AG04450 (cell line): ENCODE results near the gene YIPF2. TPM values are rescaled to one million over a fixed set of nuclear protein-coding genes. Genes with fewer than 3 reads are reported as not detected.

Source experiments
- CTCF ChIA-PET: fragments of 300-600, 350-600 bp; formaldehyde crosslinking; extraction: SDS; loops from one replicate; lab custom pipeline; 2022; ENCODE audit warnings: antibody characterized with exemption, inconsistent platforms; lab: Charles Lee
- POLR2A ChIA-PET: fragments of 350-600 bp; formaldehyde crosslinking; extraction: SDS; loops from one replicate; lab custom pipeline; 2021; ENCODE audit warnings: antibody characterized with exemption, inconsistent platforms; lab: Yijun Ruan, JAX
- DNase-seq: peaks from one replicate; pipeline ENCODE4 v3.0.0-alpha.2; 2011; ENCODE audit warnings: low read depth, low spot score
- H3K27ac ChIP-seq: one replicate; pipeline ENCODE4 v1.5.1; 2012; ENCODE audit warnings: low read depth, low read length, control low read depth
- H3K27me3 ChIP-seq: one replicate; pipeline ENCODE4 v1.6.0; 2012; ENCODE audit warnings: low read length; ENCODE audit not compliant: control insufficient read depth, insufficient read depth
- H3K4me3 ChIP-seq: 2 replicates; pipeline ENCODE4 v1.5.1; 2011; ENCODE audit warnings: mild to moderate bottlenecking, low read depth, low read length, control low read depth
- H3K9me3 ChIP-seq: 2 replicates; pipeline ENCODE4 v1.5.1; 2012; ENCODE audit warnings: low read length; ENCODE audit not compliant: control insufficient read depth, insufficient read depth
- CTCF ChIP-seq: IDR thresholded peaks from 2 replicates; pipeline ENCODE4 v1.5.1; 2011; ENCODE audit warnings: low read depth, low read length, control low read depth, inconsistent platforms
- polyA plus RNA-seq: library from polyadenylated mRNA; depleted of rRNA; stranded (reverse); fragments of >200 nt; gene quantifications from 2 replicates; pipeline ENCODE4 v1.2.3, GENCODE V29; 2011

Gene YIPF2
- polyA plus RNA-seq, 1 experiment: 35.1 TPM

- no peak overlapping the region for H3K27ac ChIP-seq
- CTCF ChIA-PET: interaction anchor here (0.8 kb wide), 1 partner anchor 107 kb away, joined by 3 read pairs; no protein-coding TSS in a partner anchor
- no peaks in the 10 kb centered on the region for H3K27me3 ChIP-seq
- no peak overlapping the region for H3K4me3 ChIP-seq
- H3K9me3 ChIP-seq: no peaks in the 10 kb centered on the region
- TF ChIP-seq CTCF: no peak
- DNase-seq: no peak
- POLR2A ChIA-PET: no interaction called here
These were observed 42.8 kb upstream of the YIPF2 start for GRCh38 chr19:10971107-10971726.

GRCh38 chr19:10968527-10969135 lies 40.2 kb upstream of the YIPF2 start:
- CTCF ChIA-PET: interaction anchor here (1.5 kb wide), 1 partner anchor 98 kb away, joined by 3 read pairs; no protein-coding TSS in a partner anchor

GRCh38 chr19:10966809-10967208 lies 38.4 kb upstream of the YIPF2 start:
- POLR2A ChIA-PET: interaction anchor here (0.5 kb wide), 1 partner anchor 49 kb away, joined by 4 read pairs; no protein-coding TSS in a partner anchor
- TF ChIP-seq CTCF: no peak
- DNase-seq: no peak
- CTCF ChIA-PET: no interaction called here
- H3K27me3 ChIP-seq: no peaks in the 10 kb centered on the region
- H3K4me3 ChIP-seq: no peak overlapping the region
- H3K27ac ChIP-seq: no peak overlapping the region
- no peaks in the 10 kb centered on the region for H3K9me3 ChIP-seq

More at GRCh38 chr19:10968527-10969135, 40.2 kb upstream of the YIPF2 start:
- H3K9me3 ChIP-seq: no peaks in the 10 kb centered on the region
- no peak for TF ChIP-seq CTCF
- H3K27ac ChIP-seq: peak overlapping the region; percentile 31
- no peak for DNase-seq
- H3K4me3 ChIP-seq: no peak overlapping the region
- POLR2A ChIA-PET: no interaction called here
- no peaks in the 10 kb centered on the region for H3K27me3 ChIP-seq

- ChIA-PET POLR2A (no interaction called here), CTCF (no interaction called here)
- H3K9me3 ChIP-seq: no peaks in the 10 kb centered on the region
- DNase-seq: no peak
- no peak overlapping the region for H3K27ac ChIP-seq
- H3K4me3 ChIP-seq: no peak overlapping the region
- TF ChIP-seq CTCF: no peak
- H3K27me3 ChIP-seq: no peaks in the 10 kb centered on the region
These were observed 37.0 kb upstream of the YIPF2 start for GRCh38 chr19:10965398-10965797.

GRCh38 chr19:10964903-10965302 lies 36.5 kb upstream of the YIPF2 start:
- Histone ChIP-seq H3K27me3 (no peaks in the 10 kb centered on the region), H3K4me3 (no peak overlapping the region), H3K27ac (no peak overlapping the region), H3K9me3 (no peaks in the 10 kb centered on the region)
- ChIA-PET CTCF (interaction anchor here (1.4 kb wide), 1 partner anchor 94 kb away, joined by 3 read pairs; no protein-coding TSS in a partner anchor), POLR2A (interaction anchor here (0.7 kb wide), 1 partner anchor 23 kb away, joined by 7 read pairs; no protein-coding TSS in a partner anchor)
- no peak for DNase-seq
- TF ChIP-seq CTCF: peak; percentile 21; the same call in 1 of the 2 replicates
